Colon (tissue), 2 donors: Measurements from ENCODE around the gene EHD3.

Source experiments
- FAIRE-seq: peaks from 2 replicates; lab custom pipeline; 2012; peaks lifted over from hg19 to GRCh38; lab: Jason Lieb, UNC
- donor health status: control.
- donor health status: control.

EHD3 gene

GRCh38 chr2:31233741-31234682, at the start of gene EHD3:
Gene EHD3, plus strand, starts transcription at chr2:31234152. Its CDS starts 470 bp downstream, at chr2:31234622.
- FAIRE-seq = no peak

- no peak for FAIRE-seq
Measured at GRCh38 chr2:31187166-31187565, 46.8 kb upstream of the EHD3 start.

GRCh38 chr2:31188131-31188530, 45.8 kb upstream of the EHD3 start:
- no peak for FAIRE-seq

- no peak for FAIRE-seq
Measured at GRCh38 chr2:31189141-31189540, 44.8 kb upstream of the EHD3 start.

GRCh38 chr2:31190188-31190587, 43.8 kb upstream of the EHD3 start:
- FAIRE-seq = no peak

- FAIRE-seq = no peak
Measured at GRCh38 chr2:31191931-31192330, 42.0 kb upstream of the EHD3 start.

GRCh38 chr2:31192396-31192795, 41.6 kb upstream of the EHD3 start:
- no peak for FAIRE-seq

GRCh38 chr2:31192851-31193392, 41.0 kb upstream of the EHD3 start:
- FAIRE-seq = no peak

GRCh38 chr2:31193806-31194205, 40.1 kb upstream of the EHD3 start:
- FAIRE-seq = no peak

- no peak for FAIRE-seq
Measured at GRCh38 chr2:31196622-31197021, 37.3 kb upstream of the EHD3 start.

- FAIRE-seq = no peak
Measured at GRCh38 chr2:31197166-31197565, 36.8 kb upstream of the EHD3 start.

- FAIRE-seq = no peak
Measured at GRCh38 chr2:31197669-31198068, 36.3 kb upstream of the EHD3 start.

- FAIRE-seq = no peak
Measured at GRCh38 chr2:31199206-31199605, 34.7 kb upstream of the EHD3 start.

- no peak for FAIRE-seq
Measured at GRCh38 chr2:31200972-31201371, 33.0 kb upstream of the EHD3 start.

- no peak for FAIRE-seq
Measured at GRCh38 chr2:31202041-31202440, 31.9 kb upstream of the EHD3 start.

- no peak for FAIRE-seq
Measured at GRCh38 chr2:31202833-31203232, 31.1 kb upstream of the EHD3 start.

- FAIRE-seq = no peak
Measured at GRCh38 chr2:31203916-31204315, 30.0 kb upstream of the EHD3 start.

- no peak for FAIRE-seq
Measured at GRCh38 chr2:31204783-31205182, 29.2 kb upstream of the EHD3 start.

GRCh38 chr2:31205186-31205585, 28.8 kb upstream of the EHD3 start:
- no peak for FAIRE-seq

GRCh38 chr2:31205613-31206012, 28.3 kb upstream of the EHD3 start:
- FAIRE-seq = no peak

- no peak for FAIRE-seq
Measured at GRCh38 chr2:31207790-31208189, 26.2 kb upstream of the EHD3 start.

- no peak for FAIRE-seq
Measured at GRCh38 chr2:31208240-31208639, 25.7 kb upstream of the EHD3 start.

- FAIRE-seq = no peak
Measured at GRCh38 chr2:31212659-31213600, 21.0 kb upstream of the EHD3 start.
